Muscle layer of colon (tissue), 2 donors: ENCODE data around the gene TRMO.

Experiments used
- H3K27ac ChIP-seq: one replicate; pipeline ENCODE4 v1.7.0; 2013; ENCODE audit warnings: low read depth, mild to moderate bottlenecking, low read length, moderate library complexity
- H3K27me3 ChIP-seq, 2 donors: one replicate each; pipeline ENCODE4 v1.7.0; 2013; ENCODE audit warnings: low read length in 2 of 2, mild to moderate bottlenecking in 2 of 2; ENCODE audit not compliant: insufficient read depth in 2 of 2, control insufficient read depth in 1 of 2
- H3K36me3 ChIP-seq: one replicate; pipeline ENCODE4 v1.7.0; 2013; ENCODE audit warnings: mild to moderate bottlenecking, low read length; ENCODE audit not compliant: insufficient read depth
- H3K4me1 ChIP-seq: one replicate; pipeline ENCODE4 v1.7.0; 2013; ENCODE audit warnings: mild to moderate bottlenecking, low read length; ENCODE audit not compliant: insufficient read depth
- H3K4me3 ChIP-seq, 2 donors: one replicate each; pipeline ENCODE4 v1.7.0; 2013; ENCODE audit warnings: low read length in 2 of 2, low read depth in 1 of 2, mild to moderate bottlenecking in 1 of 2, moderate library complexity in 1 of 2
- H3K9ac ChIP-seq: one replicate; pipeline ENCODE4 v1.7.0; 2013; ENCODE audit warnings: low read length
- H3K9me3 ChIP-seq: one replicate; pipeline ENCODE4 v1.7.0; 2013; ENCODE audit warnings: mild to moderate bottlenecking, low read length
- donor health status: abdominal sarcoma.
- donor health status: Adenocarcinoma of cecum.

Gene TRMO

DNA sequence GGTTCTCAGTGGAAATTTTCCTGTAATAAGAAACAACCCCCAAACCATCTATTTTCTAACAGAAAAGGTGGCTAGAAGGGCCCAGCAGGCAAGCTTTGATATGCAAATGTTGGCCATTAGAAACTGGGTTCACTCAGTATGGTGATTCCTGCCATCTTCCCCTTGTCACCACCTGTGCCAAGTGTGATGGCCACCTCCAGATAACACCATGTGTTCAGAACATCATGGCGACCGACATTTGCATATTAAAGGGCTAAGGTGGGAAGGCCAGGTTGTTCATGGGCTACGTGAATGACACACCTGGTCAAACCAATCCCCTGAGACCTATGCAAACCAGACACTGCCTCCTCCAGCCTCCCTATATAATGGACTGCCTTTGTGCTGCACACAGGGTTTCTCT is 48.9 kb downstream of the TRMO start:
- Histone ChIP-seq H3K27me3 (no peaks in the 10 kb centered on the region), H3K9me3 (no peaks in the 10 kb centered on the region), H3K4me3 (no peak overlapping the region), H3K27ac (no peak overlapping the region), H3K4me1 (peaks cover 4% of the 10 kb centered on the region), H3K36me3 (no peaks in the 10 kb centered on the region), H3K9ac (no peak overlapping the region)

DNA sequence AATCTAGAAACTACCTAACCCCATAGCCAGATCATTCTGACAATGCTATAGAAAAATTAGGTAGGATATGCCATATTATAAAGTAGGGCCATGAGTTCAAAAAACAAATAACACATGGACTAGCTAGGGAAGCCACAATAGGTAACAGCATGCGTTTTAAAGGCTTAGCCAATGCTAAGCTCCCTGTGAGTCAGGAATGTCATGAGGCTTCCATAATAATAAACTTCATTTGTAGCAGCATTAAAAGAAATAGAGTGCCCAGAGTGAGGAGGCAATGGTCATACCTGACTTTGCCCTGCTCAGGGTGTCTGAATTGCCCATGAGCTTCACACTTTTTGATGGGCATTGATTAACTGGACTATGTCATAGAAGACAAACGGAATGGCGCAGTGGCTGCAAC is 53.4 kb downstream of the TRMO start:
- Histone ChIP-seq H3K9ac (no peak overlapping the region), H3K9me3 (peaks cover 10% of the 10 kb centered on the region), H3K36me3 (no peaks in the 10 kb centered on the region), H3K4me1 (no peaks in the 10 kb centered on the region), H3K4me3 (no peak overlapping the region), H3K27me3 (no peaks in the 10 kb centered on the region), H3K27ac (no peak overlapping the region)

DNA sequence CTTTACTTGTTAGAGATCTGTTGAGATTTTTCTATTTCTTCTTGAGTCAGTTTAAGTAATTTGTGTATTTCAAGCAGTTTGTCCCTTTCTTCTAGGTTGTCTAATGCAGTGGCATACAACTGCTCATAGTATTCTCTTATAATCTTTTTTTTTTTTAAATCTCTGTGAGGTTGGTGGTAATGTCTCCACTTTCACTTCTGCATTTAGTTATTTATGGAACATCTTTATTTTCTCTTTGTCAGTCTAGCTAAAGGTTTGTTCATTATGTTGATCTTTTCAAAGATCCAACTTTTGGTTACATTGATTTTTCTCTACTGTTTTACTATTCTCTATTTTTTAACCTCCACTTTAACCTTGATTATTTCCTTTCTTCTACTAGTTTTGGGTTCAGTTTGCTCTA is 55.5 kb downstream of the TRMO start:
- no peaks in the 10 kb centered on the region for H3K27me3 ChIP-seq
- no peaks in the 10 kb centered on the region for H3K4me1 ChIP-seq
- no peaks in the 10 kb centered on the region for H3K36me3 ChIP-seq
- no peak overlapping the region for H3K4me3 ChIP-seq
- no peak overlapping the region for H3K27ac ChIP-seq
- peaks cover 10% of the 10 kb centered on the region for H3K9me3 ChIP-seq
- no peak overlapping the region for H3K9ac ChIP-seq

DNA sequence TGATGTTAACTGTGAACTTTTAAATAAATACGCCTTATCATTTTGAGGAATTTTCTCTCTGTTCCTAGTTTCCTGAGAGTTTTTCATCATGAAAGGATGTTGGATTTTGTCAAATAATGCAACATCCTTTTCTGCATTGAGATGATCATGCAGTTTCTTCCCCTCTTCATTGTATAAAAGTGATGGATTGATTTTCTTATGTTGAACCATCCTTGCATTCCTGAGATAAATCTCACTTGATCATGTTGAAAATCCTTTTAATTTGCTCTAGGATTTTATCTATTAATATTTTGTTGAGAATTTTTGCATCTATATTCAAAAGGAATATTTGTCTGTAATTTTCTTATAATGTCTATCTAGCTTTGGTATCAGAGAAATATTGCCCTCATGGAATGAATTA is 56.0 kb downstream of the TRMO start:
- Histone ChIP-seq H3K27ac (no peak overlapping the region), H3K4me1 (no peaks in the 10 kb centered on the region), H3K9me3 (peaks cover 10% of the 10 kb centered on the region), H3K4me3 (no peak overlapping the region), H3K27me3 (no peaks in the 10 kb centered on the region), H3K9ac (no peak overlapping the region), H3K36me3 (no peaks in the 10 kb centered on the region)

DNA sequence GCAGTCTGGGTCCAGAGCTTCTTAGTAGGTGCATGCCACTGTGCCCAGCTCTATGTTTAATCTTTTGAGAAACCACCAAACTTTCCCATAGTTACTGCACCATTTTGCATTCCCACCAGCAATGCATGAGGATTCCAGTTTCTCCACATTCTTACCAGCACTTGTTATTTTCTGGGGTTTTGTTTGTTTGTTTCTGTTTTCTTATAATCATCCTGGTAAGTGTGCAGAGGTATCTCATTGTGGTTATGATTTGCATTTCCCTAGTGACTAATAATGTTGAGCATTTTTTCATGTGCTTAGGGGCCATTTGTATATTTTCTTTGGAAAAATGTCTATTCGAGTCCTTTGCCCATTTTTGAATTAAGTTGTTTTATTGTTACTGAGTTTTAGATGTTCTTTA is 57.9 kb downstream of the TRMO start:
- Histone ChIP-seq H3K4me1 (no peaks in the 10 kb centered on the region), H3K27me3 (peaks cover 5 to 13% of the 10 kb centered on the region in 2 donors), H3K27ac (no peak overlapping the region), H3K9ac (no peak overlapping the region), H3K4me3 (no peak overlapping the region), H3K36me3 (no peaks in the 10 kb centered on the region), H3K9me3 (peaks cover 10% of the 10 kb centered on the region)

DNA sequence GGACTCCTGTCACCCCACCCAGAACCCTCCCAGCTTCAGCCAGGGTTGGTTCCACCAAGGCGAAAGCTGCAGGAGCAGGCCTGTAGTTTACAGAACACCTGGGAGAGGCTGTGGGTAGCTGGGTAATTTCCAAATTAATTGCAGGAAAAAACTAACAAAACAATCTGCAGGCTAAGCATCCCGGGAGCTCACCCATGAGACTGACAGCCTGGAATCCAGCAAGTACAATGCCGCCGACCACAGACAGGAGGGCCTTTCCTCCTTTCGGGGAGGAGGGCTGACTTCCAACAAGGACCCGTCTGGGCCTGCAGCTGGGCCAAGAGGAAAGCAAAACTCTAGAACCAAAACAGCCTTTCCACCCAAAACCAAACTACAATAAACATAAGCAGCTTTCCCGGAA is 59.0 kb downstream of the TRMO start:
- Histone ChIP-seq H3K9me3 (peaks cover 10% of the 10 kb centered on the region), H3K4me1 (no peaks in the 10 kb centered on the region), H3K9ac (no peak overlapping the region), H3K27me3 (peaks cover 14 to 23% of the 10 kb centered on the region in 2 donors), H3K4me3 (no peak overlapping the region), H3K36me3 (no peaks in the 10 kb centered on the region), H3K27ac (no peak overlapping the region)

DNA sequence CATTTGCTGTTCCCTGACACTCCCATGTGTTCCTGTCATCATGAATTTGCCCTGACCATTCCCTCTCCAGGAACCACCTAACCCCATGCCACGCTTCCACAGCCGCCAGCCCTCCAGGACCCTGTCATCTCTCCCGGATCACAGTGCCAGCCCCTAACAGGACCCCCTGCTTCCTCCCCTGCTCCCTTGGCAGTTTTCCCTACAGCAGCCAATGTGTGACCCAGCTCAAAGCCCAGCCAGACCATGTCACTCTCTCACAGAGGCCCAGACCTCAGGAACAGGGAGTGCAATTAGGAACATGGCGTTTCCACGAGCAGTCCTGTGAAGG is 61.2 kb downstream of the TRMO start:
- Histone ChIP-seq H3K9me3 (peaks cover 5% of the 10 kb centered on the region), H3K4me3 (no peak overlapping the region), H3K27ac (no peak overlapping the region), H3K4me1 (no peaks in the 10 kb centered on the region), H3K36me3 (no peaks in the 10 kb centered on the region), H3K27me3 (peaks cover 35 to 45% of the 10 kb centered on the region in 2 donors), H3K9ac (no peak overlapping the region)

DNA sequence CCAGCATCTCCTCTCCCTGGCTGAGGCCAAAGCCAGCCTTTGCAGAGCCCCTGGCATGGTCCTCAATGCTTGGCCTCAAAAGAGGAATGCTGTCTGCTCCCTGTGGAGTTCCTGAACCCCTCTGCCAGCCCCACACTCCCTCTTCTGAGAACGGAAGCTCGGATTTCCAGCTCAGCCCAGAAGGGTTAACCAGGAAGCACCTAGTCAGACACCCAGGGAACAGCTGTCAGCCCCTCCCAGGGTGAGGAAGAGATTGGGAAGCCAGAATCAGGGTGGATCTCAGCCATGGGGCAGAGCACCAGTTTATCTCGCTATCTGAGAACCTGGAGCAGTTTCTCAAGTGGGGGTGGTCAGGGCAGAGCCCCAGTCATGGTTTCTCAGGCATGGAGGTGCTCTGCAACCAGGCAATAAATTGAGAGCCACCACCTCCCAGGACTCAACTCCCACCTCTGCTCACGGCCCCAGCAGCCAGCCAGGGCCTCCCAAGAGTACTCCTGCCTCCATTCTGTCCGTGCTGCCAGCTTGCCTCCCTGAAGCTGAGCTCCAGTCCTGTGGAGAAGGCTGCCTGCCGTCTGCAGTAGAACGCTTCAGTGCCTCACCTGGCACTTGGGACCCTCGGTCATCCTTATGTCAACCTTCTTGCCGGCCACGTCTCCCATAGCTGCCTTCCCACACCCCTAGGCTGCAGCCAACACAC is 61.7 kb downstream of the TRMO start:
- Histone ChIP-seq H3K9me3 (no peaks in the 10 kb centered on the region), H3K36me3 (no peaks in the 10 kb centered on the region), H3K27ac (no peak overlapping the region), H3K4me3 (no peak overlapping the region), H3K27me3 (peaks cover 40 to 50% of the 10 kb centered on the region in 2 donors), H3K4me1 (no peaks in the 10 kb centered on the region), H3K9ac (no peak overlapping the region)

DNA sequence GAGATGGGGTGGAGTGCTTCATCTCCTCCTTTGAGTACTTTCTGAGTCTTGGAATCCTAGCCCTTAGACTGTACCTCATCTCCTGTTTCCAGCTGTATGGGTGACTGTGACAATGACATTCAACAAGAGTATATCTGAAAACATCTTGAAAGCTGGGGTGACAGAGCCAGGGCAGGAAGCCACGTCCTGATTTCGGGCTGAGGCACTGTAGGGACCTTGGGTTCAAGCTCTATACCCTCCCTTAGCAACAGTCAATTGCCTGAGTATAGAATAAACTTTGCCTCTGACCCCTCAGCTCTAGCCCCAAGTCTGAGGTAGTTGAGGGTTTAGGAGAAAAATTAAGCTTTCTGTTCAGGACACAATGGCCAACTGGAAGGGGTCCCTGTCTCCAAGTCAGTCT is 63.0 kb downstream of the TRMO start:
- Histone ChIP-seq H3K9ac (no peak overlapping the region), H3K27ac (no peak overlapping the region), H3K4me1 (no peaks in the 10 kb centered on the region), H3K36me3 (no peaks in the 10 kb centered on the region), H3K9me3 (no peaks in the 10 kb centered on the region), H3K4me3 (no peak overlapping the region), H3K27me3 (peaks cover 50 to 63% of the 10 kb centered on the region in 2 donors)

DNA sequence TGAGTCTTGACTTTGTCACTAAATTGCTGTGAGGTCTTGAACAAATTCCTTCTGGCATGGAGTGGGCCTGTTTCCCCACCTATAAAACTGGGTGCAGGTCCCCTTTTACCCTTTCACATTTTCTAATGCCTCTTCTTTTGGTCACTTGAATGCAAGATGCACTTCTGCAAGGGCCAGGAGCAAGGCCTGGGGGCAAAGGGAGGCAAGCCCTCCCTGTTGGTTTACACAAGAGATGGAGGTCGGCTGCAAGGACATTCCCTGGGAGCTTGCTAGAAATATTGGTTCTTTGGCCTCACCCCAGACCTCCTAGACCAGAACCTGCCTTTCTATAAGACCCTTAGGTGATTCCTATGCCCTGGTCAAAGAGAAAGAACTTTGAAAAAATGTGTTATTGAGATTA is 63.5 kb downstream of the TRMO start:
- Histone ChIP-seq H3K27ac (no peak overlapping the region), H3K9ac (no peak overlapping the region), H3K4me3 (no peak overlapping the region), H3K4me1 (no peaks in the 10 kb centered on the region), H3K27me3 (peaks cover 50 to 67% of the 10 kb centered on the region in 2 donors), H3K9me3 (no peaks in the 10 kb centered on the region), H3K36me3 (no peaks in the 10 kb centered on the region)

DNA sequence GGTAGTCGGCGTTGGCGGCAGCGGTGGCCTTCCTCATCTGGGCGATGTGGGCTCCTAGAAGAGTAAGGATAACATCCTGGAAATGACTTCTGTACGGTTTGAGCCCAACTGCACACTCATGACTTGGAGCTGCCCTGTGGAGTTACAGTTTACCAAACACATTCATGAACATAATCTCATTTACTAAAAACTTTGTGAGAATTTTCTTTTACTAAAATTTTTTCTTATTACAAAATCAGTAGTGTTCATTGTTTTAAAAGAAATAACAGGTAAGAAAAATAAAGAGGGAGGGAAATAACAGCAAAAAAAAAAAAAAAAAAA is 63.9 kb downstream of the TRMO start:
- Histone ChIP-seq H3K9ac (no peak overlapping the region), H3K4me3 (no peak overlapping the region), H3K36me3 (no peaks in the 10 kb centered on the region), H3K9me3 (no peaks in the 10 kb centered on the region), H3K27me3 (peaks cover 50 to 72% of the 10 kb centered on the region in 2 donors), H3K4me1 (no peaks in the 10 kb centered on the region), H3K27ac (no peak overlapping the region)

DNA sequence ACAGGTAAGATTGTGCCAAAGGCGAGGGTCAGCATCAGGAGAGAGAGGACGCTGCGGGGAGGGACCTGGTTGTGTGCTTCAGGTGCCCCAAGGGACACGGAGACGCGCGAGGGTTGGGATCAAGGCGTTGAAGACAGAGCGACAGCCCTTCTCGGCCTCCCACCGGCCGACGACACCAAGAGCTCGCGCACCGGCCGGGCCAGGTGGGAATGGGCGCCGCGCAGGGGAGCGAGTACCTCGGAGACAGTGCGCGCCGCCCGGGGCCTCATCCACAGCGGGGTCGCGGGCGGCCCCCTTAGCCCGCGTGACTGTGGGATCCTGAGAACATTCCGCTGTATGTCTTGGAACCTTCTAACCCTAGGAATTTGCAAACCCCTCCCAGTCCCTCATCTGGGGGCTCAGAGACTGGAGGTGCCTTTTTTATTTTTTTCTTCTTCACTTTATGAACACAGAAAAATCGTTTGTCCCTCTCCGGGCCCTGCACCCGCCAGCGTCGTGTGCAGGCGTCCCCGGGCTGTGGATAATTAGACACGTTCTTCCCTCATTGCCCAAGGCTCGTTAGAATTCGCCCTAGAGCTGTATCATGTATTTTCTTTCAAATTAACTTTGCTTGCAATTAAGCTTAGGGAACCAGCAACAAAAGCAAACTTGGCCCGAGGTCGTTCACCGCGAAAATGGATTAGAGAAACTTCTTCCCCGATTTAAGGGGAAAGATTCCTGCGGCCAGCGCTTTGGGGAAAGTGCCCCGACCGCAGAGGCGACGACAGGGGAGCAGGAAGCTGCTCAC is 64.5 kb downstream of the TRMO start:
- no peaks in the 10 kb centered on the region for H3K36me3 ChIP-seq
- no peak overlapping the region for H3K27ac ChIP-seq
- no peaks in the 10 kb centered on the region for H3K4me1 ChIP-seq
- H3K9ac ChIP-seq: no peak overlapping the region
- no peak overlapping the region for H3K4me3 ChIP-seq
- no peaks in the 10 kb centered on the region for H3K9me3 ChIP-seq
- H3K27me3 ChIP-seq: peaks cover 50 to 77% of the 10 kb centered on the region in 2 donors
